ENCODE measurements around the gene PNKP. TPM values are rescaled to one million over a fixed set of nuclear protein-coding genes. Genes with fewer than 3 reads are reported as not detected.

PNKP gene
- total and polyA plus RNA-seq, 2 of the 8 experiments (the other 6 are each of a cell fraction or from before 2014, with no cell fraction given) = 45.8 to 105 TPM

- POLR2A ChIA-PET (ENCODE audit: partially characterized antibody) = interaction anchor here (0.6 to 3.4 kb wide), 24 partner anchors 11 to 173 kb away, joined by 3 to 29 read pairs (median 5); partner anchors contain the start of genes ADM5, AKT1S1, AP2A1 and NUP62
- FAIRE-seq = peak; percentile 99
- TF ChIP-seq POLR2AphosphoS5 (IDR thresholded peaks at IDR 0.05; ENCODE audit: low read depth, low read length) (peak; percentile 68; the same call in 1 of the 2 replicates), SAP30 (IDR thresholded peaks at IDR 0.05; ENCODE audit: insufficient read depth, insufficient replicate concordance, low read length) (peak; percentile 71), RXRA (IDR thresholded peaks at IDR 0.05; ENCODE audit: insufficient read depth, low read depth, low read length) (no peak), EGR1 (IDR thresholded peaks at IDR 0.05; ENCODE audit: borderline replicate concordance, low read depth, low read length) (no peak), HDAC6 (IDR thresholded peaks at IDR 0.05; ENCODE audit: low read depth, low read length) (no peak), ZNF274 (IDR thresholded peaks at IDR 0.05; ENCODE audit: borderline replicate concordance, extremely low read depth, low read length) (no peak), RNF2 (IDR thresholded peaks at IDR 0.05; ENCODE audit: borderline replicate concordance, low read depth, low read length, missing control alignments, poor library complexity, severe bottlenecking) (no peak), SIX5 (IDR thresholded peaks at IDR 0.05; ENCODE audit: low read depth, low read length) (peak; percentile 65), RAD21 (IDR thresholded peaks at IDR 0.05 in 1 of 2, conservative IDR thresholded peaks at IDR 0.05 in 1 of 2; ENCODE audit: low read depth in 2 of 2, low read length in 2 of 2) (peak; percentile 20 to 46; a peak in 3 of 4 replicates)
These were observed 54.1 kb downstream of the PNKP start, which contains the start of gene FUZ for GRCh38 chr19:49812997-49813861. TSS of gene FUZ (minus strand) at chr19:49813292. CDS start at chr19:49813106, 186 bp downstream.

More at GRCh38 chr19:49812997-49813861, 54.1 kb downstream of the PNKP start, which contains the start of gene FUZ:
- no peaks in the 10 kb centered on the region for H3K36me3 ChIP-seq (ENCODE audit: control insufficient read depth in 2 of 4, insufficient read depth in 4 of 4, low read length in 3 of 4)
- H3K14ac ChIP-seq (ENCODE audit: insufficient read length) = no peak within 1 kb of the TSS
- H2AFZ ChIP-seq (ENCODE audit: low read length) = peak within 1 kb of the TSS; percentile 94; the same call in 1 of the 2 replicates
- H3K56ac ChIP-seq (replicated peaks; ENCODE audit: insufficient read length, low read depth, low read length) = peak within 1 kb of the TSS; percentile 27
- 0 out of 2 replicates have a peak within 1 kb of the TSS, but pooled peaks have one; percentile 51 for H2BK15ac ChIP-seq (ENCODE audit: low read length)
- 0 out of 2 replicates have a peak, but pooled peaks cover 2% of the 10 kb centered on the region for H3K79me1 ChIP-seq (ENCODE audit: low read depth, low read length)
- no peaks in the 10 kb centered on the region for H3K9me3 ChIP-seq (ENCODE audit: insufficient read depth in 2 of 2, low read depth in 1 of 2, low read length in 1 of 2)
- H3K27ac ChIP-seq (ENCODE audit: low read depth, low read length) = peak within 1 kb of the TSS; percentile 98
- peak within 1 kb of the TSS; percentile 91 for H4K5ac ChIP-seq (ENCODE audit: insufficient read length, low read depth, low read length)
- peaks cover 2% of the 10 kb centered on the region; the same call in 1 of the 2 replicates for H3K23me2 ChIP-seq (ENCODE audit: low read depth, low read length)
- peak within 1 kb of the TSS; percentile 86 for H3K18ac ChIP-seq (ENCODE audit: extremely low read depth, low read length)
- peak within 1 kb of the TSS; percentile 41 for H3K4ac ChIP-seq (replicated peaks; ENCODE audit: insufficient read length, low read depth, low read length)
- H2BK120ac ChIP-seq (replicated peaks; ENCODE audit: low read depth, low read length) = no peak within 1 kb of the TSS
- H2BK20ac ChIP-seq (ENCODE audit: low read length) = no peak within 1 kb of the TSS
- H3K4me3 ChIP-seq (ENCODE audit: extremely low read depth in 1 of 4, insufficient read depth in 2 of 4, low read depth in 3 of 4, low read length in 4 of 4) = peak within 1 kb of the TSS; percentile 75 to 94 (median 77)
- peaks cover 0 to 3% of the 10 kb centered on the region in 2 experiments for H4K20me1 ChIP-seq (replicated peaks in 1 of 2; ENCODE audit: control insufficient read depth in 1 of 2, insufficient read depth in 2 of 2, low read length in 2 of 2)
- H4K91ac ChIP-seq (replicated peaks; ENCODE audit: insufficient read length, low read length) = peak within 1 kb of the TSS; percentile 49
- peak within 1 kb of the TSS; percentile 88 to 91 for H3K4me2 ChIP-seq (ENCODE audit: insufficient read depth in 1 of 2, low read depth in 2 of 2, low read length in 2 of 2)
- H3K23ac ChIP-seq (ENCODE audit: insufficient read length) = no peak within 1 kb of the TSS
- H3K4me1 ChIP-seq (replicated peaks in 1 of 4; ENCODE audit: control insufficient read depth in 3 of 4, insufficient read depth in 4 of 4, low read length in 3 of 4) = peaks cover 6 to 15% (median 11%) of the 10 kb centered on the region in 4 experiments
- DNase-seq (ENCODE audit: low read depth in 1 of 2, low spot score in 2 of 2) = peak; percentile 89 to 96
- no peaks in the 10 kb centered on the region; a peak in 1 of 4 replicates for H3K79me2 ChIP-seq (ENCODE audit: control insufficient read depth in 1 of 2, insufficient read depth in 2 of 2, low read length in 2 of 2)
- H3K9ac ChIP-seq (replicated peaks in 1 of 4; ENCODE audit: extremely low read depth in 1 of 4, low read depth in 3 of 4, low read length in 3 of 4) = peak within 1 kb of the TSS; percentile 87 to 99 (median 94)
- peak within 1 kb of the TSS; percentile 98; the same call in 1 of the 2 replicates for H4K8ac ChIP-seq (ENCODE audit: extremely low read depth, insufficient read depth, low read length)
- H2AK5ac ChIP-seq (ENCODE audit: low read depth, low read length) = no peak within 1 kb of the TSS
- CTCF ChIA-PET (ENCODE audit: partially characterized antibody) = interaction anchor here (0.6 to 1.8 kb wide), 10 partner anchors 9 to 129 kb away, joined by 3 to 9 read pairs (median 4); no protein-coding TSS in a partner anchor
- H2BK12ac ChIP-seq (ENCODE audit: low read depth, low read length) = peak within 1 kb of the TSS; percentile 94; the same call in 1 of the 2 replicates
- H2BK5ac ChIP-seq (ENCODE audit: low read depth, low read length) = peak within 1 kb of the TSS; percentile 96
- no peaks in the 10 kb centered on the region for H3K27me3 ChIP-seq (replicated peaks in 1 of 4; ENCODE audit: control insufficient read depth in 3 of 4, extremely low read depth in 1 of 4, insufficient read depth in 3 of 4, low read length in 3 of 4)
- 1% methylated on average over 45 of the region's 45 CpGs; no CpG with 5 or more reads in 1 of the 2 experiments for WGBS, 2 experiments (ENCODE audit: extremely low coverage in 1 of 2, insufficient coverage in 1 of 2, insufficient read length in 1 of 2, insufficient replicate concordance in 2 of 2, low coverage in 1 of 2, low lambda C conversion rate in 2 of 2, missing lambda C conversion rate in 1 of 2)

Data from H1 (cell line).